GM18867 (cell line): ENCODE results near the gene ZER1.
"Not testable (repeated sequence)": the region's sequence is repeated elsewhere in the genome, so short reads cannot be mapped to it uniquely, and the experiment has no call there.

ENCODE experiments used
- ATAC-seq: cut with Tn5 transposase; IDR thresholded peaks from one replicate; pipeline ENCODE4 v1.9.1; 2021; ENCODE audit warnings: mild to moderate bottlenecking, moderate library complexity; ENCODE audit not compliant: unreplicated experiment

Gene ZER1

DNA sequence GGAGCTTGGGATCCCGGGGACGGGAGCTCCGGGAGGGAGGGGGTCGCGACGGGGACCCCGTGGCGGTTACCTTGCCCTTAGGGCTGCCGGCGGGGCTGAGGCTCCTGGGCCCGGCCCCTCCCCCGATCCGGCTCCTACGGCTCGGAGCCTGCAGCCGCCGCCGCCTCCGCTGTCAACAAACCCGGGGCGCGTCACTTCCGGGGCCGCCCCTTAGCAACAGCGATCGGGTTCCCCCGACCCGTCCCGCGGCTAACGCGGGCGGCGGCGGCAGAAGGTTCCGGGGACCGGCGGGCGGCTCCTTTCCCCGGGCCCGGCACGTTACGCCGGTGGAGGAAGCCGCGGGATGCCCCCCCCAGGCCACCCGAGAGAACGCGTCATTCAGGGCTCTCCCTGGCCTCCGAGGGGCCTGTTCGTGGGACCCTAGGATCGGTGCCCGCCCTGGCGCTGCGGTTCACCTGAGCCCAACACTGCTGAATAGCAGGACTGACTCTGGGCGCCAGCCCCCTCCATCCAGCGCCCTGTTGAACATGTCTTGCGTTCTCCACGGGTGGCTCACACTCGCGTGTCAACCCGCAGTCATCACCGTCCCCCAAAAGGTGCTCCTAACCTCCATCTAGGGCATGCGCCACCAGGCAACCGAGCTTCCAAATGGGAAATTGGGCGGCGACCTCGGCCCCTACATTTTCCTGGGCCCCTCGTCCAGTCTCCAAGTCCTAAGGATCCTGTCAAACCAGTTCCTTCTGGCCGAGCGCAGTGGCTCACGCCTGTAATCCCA is at the start of gene ZER1:
Gene ZER1, minus strand, starts transcription at position 183 of the 775 bp plus-strand sequence. CDS start 16,362 bp downstream, outside the sequence.
- peak; percentile 86 for ATAC-seq

- ATAC-seq, result no peak
Measured at GRCh38 chr9:128820665-128821583, 49.2 kb upstream of the ZER1 start.

DNA sequence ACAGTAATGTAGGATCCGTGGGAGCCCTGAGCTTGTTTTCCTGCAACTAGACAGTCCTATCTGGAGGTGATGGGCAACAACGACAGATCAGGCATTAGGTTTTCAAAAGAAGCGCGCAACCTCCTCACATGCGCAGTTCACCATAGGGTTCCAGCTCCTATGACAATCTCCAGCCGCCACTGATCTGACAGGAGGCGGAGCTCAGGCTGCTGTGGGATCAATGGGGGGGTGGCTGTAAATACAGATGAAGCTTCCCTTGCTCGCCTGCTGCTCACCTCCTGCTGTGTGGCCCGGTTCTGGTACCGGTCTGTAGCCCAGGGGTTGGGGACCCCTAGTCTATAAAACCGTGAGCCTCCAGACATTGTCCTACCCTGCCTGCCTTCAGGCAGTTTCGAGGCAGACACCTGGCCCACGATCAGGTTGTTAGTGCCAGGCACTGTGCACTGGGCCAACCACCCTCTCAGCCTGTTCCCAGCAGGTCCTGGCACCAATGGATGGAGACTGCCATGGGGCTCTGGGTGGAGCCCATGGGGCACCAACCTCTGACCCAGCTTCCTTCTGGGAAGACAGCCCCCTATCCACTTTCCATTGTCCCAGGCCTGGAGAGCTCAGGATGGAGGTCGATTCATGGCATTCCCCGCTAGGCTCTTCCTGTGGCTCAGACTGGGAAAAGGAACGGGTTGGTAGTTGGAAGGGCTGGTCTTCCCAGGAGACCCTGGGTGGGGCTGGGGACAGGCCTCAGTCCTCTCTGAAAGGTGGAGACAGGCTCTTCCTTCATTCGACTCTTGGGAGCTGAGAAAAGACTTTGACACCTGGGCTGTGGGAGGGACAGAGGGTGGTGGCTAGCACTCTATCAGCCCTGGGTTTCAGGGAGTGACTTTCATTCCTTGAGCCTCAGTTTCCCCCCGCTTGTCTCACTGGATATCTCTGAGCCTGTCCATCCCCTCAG is 48.3 kb upstream of the ZER1 start:
- no peak for ATAC-seq

- ATAC-seq, result no peak
Measured at GRCh38 chr9:128818839-128819715, 47.4 kb upstream of the ZER1 start.

DNA sequence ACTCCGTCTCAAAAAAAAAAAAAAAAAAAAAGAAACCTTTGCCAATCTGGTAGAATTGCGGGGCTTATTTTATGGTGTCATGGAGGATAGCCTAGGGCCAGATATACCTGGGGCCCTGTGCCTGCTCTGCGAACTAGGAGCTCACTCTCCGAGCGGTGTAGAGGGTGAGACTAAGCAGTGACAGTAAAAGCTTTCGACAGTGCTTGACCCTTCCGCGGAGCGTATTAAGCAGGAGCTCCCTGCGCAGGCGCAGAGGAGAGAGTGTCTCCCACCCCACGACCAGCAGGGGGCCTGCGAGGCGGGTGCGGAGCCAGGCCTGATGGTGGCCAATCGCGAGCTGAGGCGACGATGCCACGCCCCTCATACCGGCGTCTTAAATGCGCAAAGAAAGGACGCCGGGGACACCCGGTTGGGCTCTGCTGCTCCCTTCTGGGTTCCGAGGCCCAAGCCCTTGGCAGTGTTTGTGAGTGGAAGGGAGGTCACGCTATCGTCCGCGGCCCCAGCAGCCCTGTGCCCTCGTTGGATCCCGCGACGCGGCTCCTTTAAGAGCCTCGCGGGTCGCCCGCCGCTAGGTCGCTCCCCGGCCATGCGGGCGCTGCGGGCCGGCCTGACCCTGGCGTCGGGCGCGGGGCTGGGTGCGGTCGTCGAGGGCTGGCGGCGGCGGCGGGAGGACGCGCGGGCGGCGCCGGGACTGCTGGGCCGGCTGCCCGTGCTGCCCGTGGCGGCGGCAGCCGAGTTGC is 46.5 kb upstream of the ZER1 start, which contains the start of gene ENDOG:
Gene ENDOG, plus strand, starts transcription at position 402 of the 740 bp plus-strand sequence. Its CDS starts 185 bp downstream, at position 587.
- peak; percentile 87 for ATAC-seq

GRCh38 chr9:128810873-128811272 is 39.1 kb upstream of the ZER1 start:
- no peak for ATAC-seq

- ATAC-seq, result no peak
Measured at GRCh38 chr9:128809831-128810230, 38.1 kb upstream of the ZER1 start.

GRCh38 chr9:128809036-128809599 is 37.4 kb upstream of the ZER1 start:
- no peak for ATAC-seq

GRCh38 chr9:128808543-128808942 is 36.8 kb upstream of the ZER1 start:
- no peak for ATAC-seq

GRCh38 chr9:128807827-128808226 is 36.1 kb upstream of the ZER1 start:
- no peak for ATAC-seq

DNA sequence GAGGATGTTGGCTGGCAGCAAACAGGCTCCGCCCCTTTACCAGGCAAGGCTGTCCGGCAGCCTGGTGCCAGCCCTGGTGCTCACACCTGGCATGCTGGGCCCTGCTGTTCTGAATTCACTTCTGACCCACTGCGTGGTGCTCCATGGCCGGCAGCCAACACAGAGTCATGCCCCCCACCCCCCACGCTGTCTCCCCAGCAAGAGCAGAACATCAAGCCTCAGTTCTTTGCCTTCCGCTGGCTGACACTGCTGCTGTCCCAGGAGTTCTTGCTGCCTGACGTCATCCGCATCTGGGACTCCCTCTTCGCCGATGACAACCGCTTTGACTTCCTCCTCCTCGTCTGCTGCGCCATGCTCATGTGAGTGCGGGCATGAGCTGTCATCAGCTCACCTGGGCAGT is 33.9 kb upstream of the ZER1 start:
- no peak for ATAC-seq

DNA sequence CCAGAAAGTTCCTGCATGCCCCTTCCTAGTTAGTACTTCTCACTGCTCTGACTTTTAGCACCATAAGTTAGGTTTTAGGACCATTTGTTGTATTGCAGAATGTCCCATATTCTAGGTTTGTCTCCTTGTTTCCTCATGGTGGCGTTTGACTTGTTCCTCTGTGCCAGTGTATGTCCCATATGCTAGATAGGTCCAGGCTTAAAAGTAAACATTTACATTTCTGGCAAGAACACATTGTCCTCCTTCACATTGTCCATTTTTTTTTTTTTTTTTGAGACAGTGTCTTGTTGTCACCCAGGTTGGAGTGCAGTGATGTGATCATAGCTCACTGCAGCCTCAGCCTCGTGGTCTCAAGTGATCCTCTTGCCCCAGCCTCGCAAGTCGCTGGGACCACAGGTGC is 30.8 kb upstream of the ZER1 start:
- ATAC-seq, result no peak

DNA sequence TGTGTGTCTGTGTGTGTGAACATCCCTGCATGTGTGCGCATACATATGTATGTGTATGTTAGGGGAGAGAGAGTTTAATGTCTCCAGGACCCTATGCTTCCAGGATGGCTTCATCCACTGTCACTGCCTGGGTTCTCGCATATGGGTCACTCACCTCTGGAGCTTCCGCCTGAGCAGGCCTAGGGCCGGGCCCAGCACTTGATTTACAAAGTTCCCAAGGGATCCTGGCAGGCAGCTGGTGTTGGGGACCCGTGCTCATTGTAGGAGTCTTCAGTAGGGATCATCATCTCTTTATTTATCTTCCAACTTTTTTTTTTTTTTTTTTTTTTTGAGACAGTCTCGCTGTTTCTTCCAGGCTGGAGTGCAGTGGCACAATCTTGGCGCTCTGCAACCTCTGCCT is 28.3 kb upstream of the ZER1 start:
- no peak for ATAC-seq

DNA sequence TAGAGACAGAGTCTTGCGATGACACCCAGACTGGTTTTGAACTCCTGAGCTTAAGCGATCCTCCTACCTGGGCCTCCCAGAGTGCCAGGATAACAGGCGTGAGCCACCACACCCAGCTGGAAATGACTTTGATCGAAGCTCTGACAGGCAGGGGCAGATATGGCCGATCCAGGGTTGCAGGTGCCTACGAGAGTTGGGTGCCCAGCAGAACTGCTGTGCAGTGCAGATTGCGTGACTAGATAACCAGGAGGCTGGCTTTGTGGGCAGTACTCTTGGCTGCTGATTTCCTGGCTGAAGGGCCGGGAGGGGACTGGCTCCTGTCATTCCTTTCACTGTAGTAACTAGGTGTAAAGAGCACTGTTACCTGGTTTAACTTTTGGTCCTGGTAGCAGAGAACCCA is 27.2 kb upstream of the ZER1 start:
- ATAC-seq, result no peak

GRCh38 chr9:128794961-128795360 is 23.2 kb upstream of the ZER1 start:
- not testable (repeated sequence) for ATAC-seq

DNA sequence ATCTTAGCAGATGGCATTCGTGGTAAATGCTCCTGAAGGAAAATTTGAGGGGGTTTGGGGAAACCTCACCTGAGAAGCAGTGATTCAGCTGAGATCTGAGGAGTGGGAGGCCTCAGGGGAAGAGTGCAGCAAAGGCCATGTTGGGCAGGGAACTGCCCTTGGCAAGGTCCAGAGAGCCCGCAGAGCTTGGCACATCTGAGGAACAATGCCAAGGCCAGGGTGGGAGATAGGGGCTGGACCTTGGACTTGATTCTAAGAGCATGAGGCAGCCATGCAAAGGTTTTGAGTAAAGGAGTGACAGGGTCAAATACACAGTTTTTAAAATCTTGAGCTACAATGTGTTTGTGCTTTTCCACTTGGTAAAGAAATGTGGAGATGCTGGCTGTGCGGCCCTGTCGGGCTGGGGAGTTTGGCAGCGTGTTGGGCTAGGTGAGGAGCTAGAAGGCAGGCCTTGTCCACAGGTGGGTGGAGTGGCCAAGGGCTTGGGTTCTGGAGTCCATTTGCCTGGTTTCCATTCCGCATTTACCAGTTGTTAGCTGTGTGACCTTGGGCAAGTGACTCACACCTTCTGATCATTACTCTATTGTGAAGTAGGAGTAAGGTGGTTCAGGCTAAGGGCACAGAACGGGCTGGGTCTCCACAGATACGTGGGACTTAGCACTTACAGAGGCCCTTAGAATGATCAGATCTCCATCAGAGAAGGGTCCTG is 21.4 kb upstream of the ZER1 start:
- ATAC-seq, result no peak

- no peak for ATAC-seq
Measured at GRCh38 chr9:128792134-128792533, 20.4 kb upstream of the ZER1 start.

DNA sequence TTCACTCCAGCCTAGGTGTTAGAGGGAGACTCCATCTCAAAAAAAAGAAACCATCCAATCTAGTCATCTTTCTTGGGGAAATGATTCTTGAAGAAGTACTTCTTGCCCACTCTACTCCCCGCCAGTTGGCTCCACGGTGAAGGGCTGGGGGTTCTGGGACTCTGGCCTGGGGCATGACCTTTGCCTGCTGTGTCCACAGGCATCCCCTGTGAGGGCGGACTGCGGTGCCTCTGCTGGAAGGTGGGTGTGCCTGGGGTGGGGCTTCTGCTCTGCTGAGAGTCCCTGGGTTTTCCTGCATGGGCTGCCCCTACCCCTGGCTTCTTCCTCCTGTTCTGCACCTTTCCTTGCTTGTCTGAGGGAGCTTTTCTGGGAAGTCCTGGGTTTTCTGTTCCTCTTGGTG is 18.8 kb upstream of the ZER1 start:
- ATAC-seq, result no peak
